Endothelial cell of umbilical vein (primary cell): ENCODE measurements around the gene GPR158.

ENCODE experiments used
- EZH2 ChIP-seq: IDR thresholded peaks from 2 replicates; pipeline ENCODE4 v1.6.1; 2012; ENCODE audit warnings: borderline replicate concordance, low read depth, mild to moderate bottlenecking, moderate library complexity, low read length, inconsistent platforms; ENCODE audit not compliant: severe bottlenecking
- FOS ChIP-seq: IDR thresholded peaks from 2 replicates; pipeline ENCODE4 v1.6.1; 2011; ENCODE audit warnings: mild to moderate bottlenecking, low read length, moderate library complexity, borderline replicate concordance; ENCODE audit not compliant: insufficient read depth
- GATA2 ChIP-seq: IDR thresholded peaks from 2 replicates; pipeline ENCODE4 v1.7.0; 2011; ENCODE audit warnings: low read depth, mild to moderate bottlenecking, moderate library complexity, mixed read lengths, low read length; ENCODE audit not compliant: insufficient read length, insufficient read depth
- JUN ChIP-seq: IDR thresholded peaks from 2 replicates; pipeline ENCODE4 v1.6.1; 2011; ENCODE audit warnings: borderline replicate concordance, low read depth; ENCODE audit not compliant: insufficient read length, insufficient read depth
- POLR2A ChIP-seq: IDR thresholded peaks from 2 replicates; pipeline ENCODE4 v1.6.1; 2012; ENCODE audit warnings: low read depth, mild to moderate bottlenecking, control low read depth, low read length
- POLR2AphosphoS5 ChIP-seq: IDR thresholded peaks from 2 replicates; pipeline ENCODE4 v1.6.1; 2012; ENCODE audit warnings: low read depth, mild to moderate bottlenecking, control low read depth, low read length, moderate library complexity; ENCODE audit not compliant: insufficient read depth
- TF ChIP-seq, protein P1 (sequence below), 2 donors: IDR thresholded peaks; 1 replicate in 1 of 2; 2 replicates in 1 of 2; pipeline ENCODE4 v1.5.1; 2011; ENCODE audit warnings: low read length in 2 of 2, mild to moderate bottlenecking in 2 of 2, moderate library complexity in 2 of 2, control low read depth in 1 of 2, inconsistent platforms in 1 of 2, low read depth in 1 of 2; ENCODE audit not compliant: insufficient read depth in 1 of 2; ENCODE audit errors: extremely low read depth in 1 of 2
- TF ChIP-seq, protein P2 (sequence below): IDR thresholded peaks from 2 replicates; pipeline ENCODE4 v1.6.1; 2011; ENCODE audit not compliant: insufficient read depth, insufficient read length

DNA sequence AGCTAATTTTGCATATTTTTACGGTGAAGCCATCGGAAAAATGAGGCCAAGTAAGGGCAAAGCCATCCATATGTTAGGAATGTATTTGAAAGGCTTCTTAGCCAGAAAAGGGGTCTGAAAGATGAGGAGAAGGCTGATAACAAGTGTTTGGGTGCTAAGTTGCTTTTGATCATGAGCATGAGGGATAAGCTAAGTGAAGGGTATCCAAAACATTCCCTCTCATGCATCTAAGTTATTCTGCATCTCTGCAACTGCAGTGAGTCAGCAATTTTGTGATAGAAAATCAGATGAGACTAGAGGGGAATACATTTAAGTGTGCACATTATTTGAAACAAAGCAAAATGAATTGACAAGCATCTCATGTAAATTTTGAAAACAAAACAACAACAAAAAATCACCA is 282.8 kb downstream of the GPR158 start:
- TF ChIP-seq, protein P1, sequence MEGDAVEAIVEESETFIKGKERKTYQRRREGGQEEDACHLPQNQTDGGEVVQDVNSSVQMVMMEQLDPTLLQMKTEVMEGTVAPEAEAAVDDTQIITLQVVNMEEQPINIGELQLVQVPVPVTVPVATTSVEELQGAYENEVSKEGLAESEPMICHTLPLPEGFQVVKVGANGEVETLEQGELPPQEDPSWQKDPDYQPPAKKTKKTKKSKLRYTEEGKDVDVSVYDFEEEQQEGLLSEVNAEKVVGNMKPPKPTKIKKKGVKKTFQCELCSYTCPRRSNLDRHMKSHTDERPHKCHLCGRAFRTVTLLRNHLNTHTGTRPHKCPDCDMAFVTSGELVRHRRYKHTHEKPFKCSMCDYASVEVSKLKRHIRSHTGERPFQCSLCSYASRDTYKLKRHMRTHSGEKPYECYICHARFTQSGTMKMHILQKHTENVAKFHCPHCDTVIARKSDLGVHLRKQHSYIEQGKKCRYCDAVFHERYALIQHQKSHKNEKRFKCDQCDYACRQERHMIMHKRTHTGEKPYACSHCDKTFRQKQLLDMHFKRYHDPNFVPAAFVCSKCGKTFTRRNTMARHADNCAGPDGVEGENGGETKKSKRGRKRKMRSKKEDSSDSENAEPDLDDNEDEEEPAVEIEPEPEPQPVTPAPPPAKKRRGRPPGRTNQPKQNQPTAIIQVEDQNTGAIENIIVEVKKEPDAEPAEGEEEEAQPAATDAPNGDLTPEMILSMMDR (IDR thresholded peaks at IDR 0.05; ENCODE audit: extremely low read depth in 1 of 2, insufficient read depth in 1 of 2, low read depth in 1 of 2, low read length in 2 of 2): no peak
- TF ChIP-seq JUN: no peak
- no peak for TF ChIP-seq EZH2
- TF ChIP-seq POLR2A: no peak
- TF ChIP-seq, protein P2, sequence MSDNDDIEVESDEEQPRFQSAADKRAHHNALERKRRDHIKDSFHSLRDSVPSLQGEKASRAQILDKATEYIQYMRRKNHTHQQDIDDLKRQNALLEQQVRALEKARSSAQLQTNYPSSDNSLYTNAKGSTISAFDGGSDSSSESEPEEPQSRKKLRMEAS: no peak
- no peak for TF ChIP-seq GATA2
- TF ChIP-seq POLR2AphosphoS5: no peak
- no peak for TF ChIP-seq FOS
